GM12891 (cell line): ENCODE data around the gene SETD2.

Experiments used
- POLR2A ChIP-seq: IDR thresholded peaks from 2 replicates; pipeline ENCODE4 v1.6.1; 2011; ENCODE audit warnings: low read depth, low read length, control low read depth
- POLR2AphosphoS5 ChIP-seq: IDR thresholded peaks from 2 replicates; pipeline ENCODE4 v1.6.1; 2011; ENCODE audit warnings: low read depth, low read length, control low read depth
- TAF1 ChIP-seq: IDR thresholded peaks from 2 replicates; pipeline ENCODE4 v1.6.1; 2011; ENCODE audit warnings: low read depth, low read length, control low read depth

- TF ChIP-seq TAF1 (no peak), POLR2A (no peak), POLR2AphosphoS5 (no peak)
These were observed 179.1 kb downstream of the SETD2 start for GRCh38 chr3:46984591-46985459.
